Fibroblast of lung (primary cell): Measurements from ENCODE around the gene ACTR3. TPM values are rescaled to one million over a fixed set of nuclear protein-coding genes. Genes with fewer than 3 reads are reported as not detected.
"Not testable (repeated sequence)": the region's sequence is repeated elsewhere in the genome, so short reads cannot be mapped to it uniquely, and the experiment has no call there.

Experiments used
- DNase-seq, 2 donors: peaks; one replicate each; pipeline versions ENCODE4 v3.0.0 to v3.0.0-alpha.2; 2010; ENCODE audit warnings: low read depth in 2 of 2
- H2AFZ ChIP-seq: 2 replicates; pipeline ENCODE4 v1.5.1; 2012; ENCODE audit warnings: low read length, control low read depth, inconsistent platforms
- H3K27ac ChIP-seq: 2 replicates; pipeline ENCODE4 v1.5.1; 2011; ENCODE audit warnings: low read length, control low read depth; ENCODE audit not compliant: insufficient read depth
- H3K27me3 ChIP-seq: 2 replicates; pipeline ENCODE4 v1.5.1; 2011; ENCODE audit warnings: mild to moderate bottlenecking, low read length; ENCODE audit not compliant: control insufficient read depth, insufficient read depth
- H3K36me3 ChIP-seq: 2 replicates; pipeline ENCODE4 v1.5.1; 2011; ENCODE audit warnings: low read length; ENCODE audit not compliant: control insufficient read depth, insufficient read depth
- H3K4me1 ChIP-seq: 2 replicates; pipeline ENCODE4 v1.5.1; 2011; ENCODE audit warnings: low read length; ENCODE audit not compliant: control insufficient read depth, insufficient read depth; ENCODE audit errors: extremely low read depth
- H3K4me2 ChIP-seq: 2 replicates; pipeline ENCODE4 v1.5.1; 2011; ENCODE audit warnings: low read length, control low read depth; ENCODE audit not compliant: insufficient read depth; ENCODE audit errors: extremely low read depth
- H3K4me3 ChIP-seq, 4 experiments: fragments of 200-600 bp in 1 of 4; sonication (generic) in 1 of 4; replicated peaks in 1 of 4; 2 replicates each; pipeline ENCODE4 v1.5.1; 2011 to 2016; ENCODE audit warnings: low read length in 4 of 4, low read depth in 3 of 4, mild to moderate bottlenecking in 3 of 4, control low read depth in 2 of 4, inconsistent platforms in 1 of 4, mixed read lengths in 1 of 4; ENCODE audit not compliant: insufficient read depth in 1 of 4; ENCODE audit errors: control extremely low read depth in 1 of 4
- H3K79me2 ChIP-seq: 2 replicates; pipeline ENCODE4 v1.5.1; 2012; ENCODE audit warnings: mild to moderate bottlenecking, low read length, inconsistent platforms; ENCODE audit not compliant: control insufficient read depth, insufficient read depth
- H3K9ac ChIP-seq: 2 replicates; pipeline ENCODE4 v1.5.1; 2011; ENCODE audit warnings: mild to moderate bottlenecking, low read length, control low read depth; ENCODE audit not compliant: insufficient read depth
- H3K9me3 ChIP-seq: 2 replicates; pipeline ENCODE4 v1.5.1; 2012; ENCODE audit warnings: low read depth, low read length; ENCODE audit not compliant: control insufficient read depth, insufficient read depth
- H4K20me1 ChIP-seq: 2 replicates; pipeline ENCODE4 v1.5.1; 2011; ENCODE audit warnings: low read length; ENCODE audit not compliant: control insufficient read depth, insufficient read depth; ENCODE audit errors: extremely low read depth
- CTCF ChIP-seq, 2 donors: IDR thresholded peaks in 1 of 2; conservative IDR thresholded peaks in 1 of 2; 1 replicate in 1 of 2; 2 replicates in 1 of 2; pipeline ENCODE4 v1.5.1; 2011 to 2012; ENCODE audit warnings: low read length in 2 of 2, control low read depth in 1 of 2, inconsistent platforms in 1 of 2, low read depth in 1 of 2, mild to moderate bottlenecking in 1 of 2
- EZH2 ChIP-seq: IDR thresholded peaks from 2 replicates; pipeline ENCODE4 v1.5.1; 2012; ENCODE audit warnings: low read length, control low read depth, mild to moderate bottlenecking; ENCODE audit errors: missing control alignments
- polyA minus RNA-seq: library from RNA; depleted of rRNA, polyadenylated mRNA; stranded (reverse); fragments of >200 nt; gene quantifications from 2 replicates; pipeline ENCODE4 v1.2.3, GENCODE V29; 2011; ENCODE audit warnings: low replicate concordance
- polyA plus RNA-seq, 2 donors: library from polyadenylated mRNA; depleted of rRNA in 1 of 2; stranded (reverse) in 1 of 2; unstranded in 1 of 2; fragments of >200 nt; gene quantifications; 2 replicates each; pipeline ENCODE4 v1.2.1, GENCODE V29; 2011 to 2012; ENCODE audit warnings: missing spikeins in 1 of 2
- total RNA-seq: library from RNA; depleted of rRNA; stranded (reverse); fragments of >200 nt; gene quantifications from 2 replicates; pipeline ENCODE4 v1.2.1, GENCODE V29; 2014

ACTR3 gene
- total RNA-seq (120 and 177 TPM in 2 replicates), polyA plus RNA-seq (450 and 479 TPM in 2 replicates), polyA minus RNA-seq (112 and 139 TPM in 2 replicates)
- 337 and 355 TPM in 2 replicates for polyA plus RNA-seq (2012)

DNA sequence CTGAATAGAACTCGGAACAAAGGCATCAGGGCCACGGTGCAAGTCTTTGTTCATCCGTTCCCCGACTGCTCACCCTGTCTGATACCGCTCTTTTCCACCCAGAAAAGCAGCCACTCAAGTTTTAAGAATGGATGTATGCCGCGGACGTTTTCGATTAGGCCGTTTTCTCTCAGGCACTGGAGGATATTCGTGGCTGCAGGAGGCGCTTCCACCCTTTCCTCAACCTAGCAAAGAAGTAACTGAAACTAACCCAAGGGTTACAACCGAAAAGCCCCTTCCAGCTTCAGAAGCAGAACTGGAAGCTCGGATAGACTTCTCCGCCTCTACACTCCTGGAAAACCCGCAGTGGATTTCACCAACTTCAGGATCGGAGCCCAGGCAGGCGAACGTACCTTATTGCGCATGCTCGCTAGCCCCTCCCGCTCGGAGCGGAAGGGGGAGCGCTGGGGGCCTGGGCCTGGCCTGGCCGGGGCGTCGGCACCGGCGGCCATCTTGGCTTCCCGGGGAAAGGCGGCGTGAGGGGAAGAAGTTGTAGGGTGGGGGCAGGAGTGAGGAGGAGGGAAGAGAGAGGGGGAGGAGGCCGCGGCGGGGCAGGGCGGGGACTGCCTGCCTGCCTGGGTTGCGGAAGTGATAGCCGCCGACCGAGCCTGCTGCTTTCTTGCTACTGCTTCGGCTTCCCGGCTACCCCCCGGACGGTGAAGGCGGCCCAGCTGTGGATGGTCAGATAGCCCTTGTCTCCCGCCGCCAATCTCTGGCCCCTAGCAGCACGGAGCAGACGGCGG, at the start of gene ACTR3:
TSS of gene ACTR3 (plus strand) at position 619 of the 782 bp plus-strand sequence. CDS start 191 bp downstream, outside the sequence.
- Histone ChIP-seq H3K36me3 (no peaks in the 10 kb centered on the region), H4K20me1 (no peaks in the 10 kb centered on the region), H2AFZ (peak within 1 kb of the TSS; percentile 2), H3K4me3 (peak within 1 kb of the TSS; percentile 62 to 98 (median 86)), H3K4me2 (peak within 1 kb of the TSS; percentile 81), H3K4me1 (peaks cover 14% of the 10 kb centered on the region), H3K79me2 (peaks cover 51% of the 10 kb centered on the region), H3K9ac (peak within 1 kb of the TSS; percentile 91), H3K27me3 (no peaks in the 10 kb centered on the region), H3K9me3 (no peaks in the 10 kb centered on the region), H3K27ac (peak within 1 kb of the TSS; percentile 87)
- peak; percentile 98 to 99 for DNase-seq
- TF ChIP-seq EZH2 (no peak), CTCF (conservative IDR thresholded peaks at IDR 0.05 in 1 of 2, IDR thresholded peaks at IDR 0.05 in 1 of 2; ENCODE audit: low read depth in 1 of 2, low read length in 2 of 2) (peak in 1 of 2 donors; percentile 8)

DNA sequence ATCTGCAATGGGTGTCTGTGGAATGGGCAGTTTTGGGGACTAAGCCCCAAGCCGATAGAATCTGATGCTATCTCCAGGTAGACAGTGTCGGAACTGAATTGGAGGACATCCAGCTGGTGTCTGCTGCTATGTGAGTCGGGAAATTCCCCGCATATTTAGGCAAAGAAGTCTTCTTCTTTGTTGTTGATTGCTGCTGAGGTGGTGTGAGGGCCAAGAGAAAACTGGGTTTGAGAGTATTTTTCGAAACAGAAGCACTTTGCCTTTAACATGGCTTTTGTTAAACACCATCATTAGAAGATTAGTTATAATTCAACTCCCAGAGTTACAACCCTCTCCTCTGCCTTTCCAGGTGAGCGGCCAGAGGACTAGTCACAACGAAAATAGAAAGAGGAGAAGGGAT, 49.4 kb upstream of the ACTR3 start:
- H3K4me1 ChIP-seq = no peaks in the 10 kb centered on the region
- no peak overlapping the region for H3K9ac ChIP-seq
- H3K4me3 ChIP-seq = no peak overlapping the region
- H3K79me2 ChIP-seq = no peaks in the 10 kb centered on the region
- H3K27me3 ChIP-seq = no peaks in the 10 kb centered on the region
- H3K9me3 ChIP-seq = no peaks in the 10 kb centered on the region
- H2AFZ ChIP-seq = no peak overlapping the region
- DNase-seq = no peak
- no peak overlapping the region for H3K4me2 ChIP-seq
- no peak overlapping the region for H3K27ac ChIP-seq
- TF ChIP-seq EZH2 (no peak), CTCF (conservative IDR thresholded peaks at IDR 0.05 in 1 of 2, IDR thresholded peaks at IDR 0.05 in 1 of 2; ENCODE audit: low read depth in 1 of 2, low read length in 2 of 2) (no peak)
- no peaks in the 10 kb centered on the region for H3K36me3 ChIP-seq
- H4K20me1 ChIP-seq = no peaks in the 10 kb centered on the region

DNA sequence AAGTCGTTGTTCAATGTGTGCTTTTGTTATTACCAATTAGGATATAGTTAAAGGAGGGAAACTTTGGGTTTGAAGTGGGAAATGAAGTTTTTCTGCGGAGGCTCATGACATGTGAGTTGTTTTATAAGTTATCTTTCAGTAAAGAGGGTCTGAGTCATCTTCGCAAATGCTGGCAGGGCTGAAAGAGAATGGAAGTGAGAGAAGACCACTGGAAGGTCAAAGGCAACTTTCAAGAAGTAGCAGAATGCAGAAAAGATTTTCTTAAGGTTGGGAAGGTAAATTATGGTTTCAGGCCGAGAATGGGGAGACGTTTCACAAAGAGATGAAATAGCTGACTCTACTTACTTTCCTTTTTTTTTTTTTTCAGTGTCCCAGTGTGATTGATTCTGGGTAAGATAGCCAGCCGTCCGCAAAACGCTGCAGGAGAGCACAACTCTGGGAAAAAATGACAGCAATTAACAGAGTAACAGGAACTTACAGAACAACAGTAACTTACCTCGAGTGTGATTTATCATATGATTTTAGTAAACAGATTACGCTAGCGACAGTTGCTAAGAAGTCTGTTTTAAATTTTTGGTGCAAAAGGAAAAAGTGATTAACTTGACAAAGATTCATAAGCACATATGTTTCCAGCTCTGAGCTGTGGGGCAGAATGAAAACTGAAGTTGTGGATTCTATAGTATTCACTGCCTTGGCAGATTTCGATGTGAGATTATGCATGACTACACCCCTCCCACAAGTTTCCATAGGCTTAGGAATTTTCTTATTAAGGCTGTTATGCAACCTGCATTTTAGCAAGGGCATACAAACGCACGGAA, 46.8 kb upstream of the ACTR3 start:
- H3K9me3 ChIP-seq = no peaks in the 10 kb centered on the region
- DNase-seq = peak; percentile 61
- H3K9ac ChIP-seq = no peak overlapping the region
- H3K36me3 ChIP-seq = no peaks in the 10 kb centered on the region
- H3K27me3 ChIP-seq = no peaks in the 10 kb centered on the region
- no peak for TF ChIP-seq CTCF (conservative IDR thresholded peaks at IDR 0.05 in 1 of 2, IDR thresholded peaks at IDR 0.05 in 1 of 2; ENCODE audit: low read depth in 1 of 2, low read length in 2 of 2)
- no peak for TF ChIP-seq EZH2
- no peaks in the 10 kb centered on the region for H3K79me2 ChIP-seq
- peak overlapping the region; percentile 10 for H3K27ac ChIP-seq
- H3K4me3 ChIP-seq = no peak overlapping the region
- peak overlapping the region; percentile 2 for H3K4me2 ChIP-seq
- H4K20me1 ChIP-seq = no peaks in the 10 kb centered on the region
- no peak overlapping the region for H2AFZ ChIP-seq
- H3K4me1 ChIP-seq = no peaks in the 10 kb centered on the region

DNA sequence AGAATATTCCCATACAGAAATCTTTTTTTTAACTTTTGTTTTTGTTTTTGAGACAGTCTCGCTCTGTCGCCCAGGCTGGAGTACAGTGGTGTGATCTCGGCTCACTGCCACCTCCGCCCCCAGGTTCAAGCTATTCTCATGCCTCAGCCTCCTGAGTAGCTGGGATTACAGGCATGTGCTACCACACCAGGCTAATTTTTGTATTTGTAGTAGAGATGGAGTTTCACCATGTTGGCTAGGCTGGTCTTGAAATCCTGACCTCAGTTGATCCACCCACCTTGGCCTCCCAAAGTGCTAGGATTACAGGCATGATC, 46.2 kb upstream of the ACTR3 start:
- not testable (repeated sequence) for H3K4me1 ChIP-seq, H4K20me1 ChIP-seq, H3K9ac ChIP-seq, H3K27ac ChIP-seq, H3K4me2 ChIP-seq, H3K9me3 ChIP-seq, DNase-seq, H3K27me3 ChIP-seq, H3K79me2 ChIP-seq, H3K4me3 ChIP-seq, H2AFZ ChIP-seq, H3K36me3 ChIP-seq
